WTC11 (cell line): ENCODE data around the gene PRKAG2. TPM values are rescaled to one million over a fixed set of nuclear protein-coding genes. Genes with fewer than 3 reads are reported as not detected.

Experiments
- ATAC-seq: fragments of 200-7000 bp; cut with Tn5 transposase; 2 replicates; pipeline ENCODE4 v1.10.0; 2021; ENCODE audit warnings: mild to moderate bottlenecking, moderate library complexity
- CTCF ChIA-PET: fragments of 300-600 bp; sonication (Branson Sonifier 250); formaldehyde crosslinking; loops from one replicate; lab custom pipeline; 2021; ENCODE audit warnings: antibody characterized with exemption; lab: Charles Lee
- POLR2A ChIA-PET: fragments of 350-600 bp; sonication (Branson Sonifier 250); formaldehyde crosslinking; loops from one replicate; lab custom pipeline; 2021; ENCODE audit warnings: antibody characterized with exemption; lab: Charles Lee
- DNase-seq: peaks from one replicate; pipeline ENCODE4 v3.0.0; 2021; ENCODE audit warnings: low spot score
- H3K27ac Mint-ChIP-seq: 2 replicates; pipeline ENCODE4 v1.8.0; 2021; ENCODE audit warnings: mixed read lengths
- H3K27me3 Mint-ChIP-seq: 2 replicates; pipeline ENCODE4 v1.8.0; 2021; ENCODE audit warnings: low read depth, mild to moderate bottlenecking, moderate library complexity, mixed read lengths
- H3K36me3 Mint-ChIP-seq: 2 replicates; pipeline ENCODE4 v1.8.0; 2021; ENCODE audit warnings: mixed read lengths
- H3K4me1 Mint-ChIP-seq: 2 replicates; pipeline ENCODE4 v1.8.0; 2022; ENCODE audit warnings: mixed read lengths
- H3K4me3 Mint-ChIP-seq: 2 replicates; pipeline ENCODE4 v1.8.0; 2021; ENCODE audit warnings: mild to moderate bottlenecking, moderate library complexity, mixed read lengths
- H3K9me3 Mint-ChIP-seq: 2 replicates; pipeline ENCODE4 v1.8.0; 2021; ENCODE audit warnings: mixed read lengths
- AR ChIP-seq: fragments of 250-450 bp; sonication (Bioruptor Pico); IDR thresholded peaks from 2 replicates; pipeline ENCODE4 v1.9.0; 2021; ENCODE audit warnings: mild to moderate bottlenecking
- ATF2 ChIP-seq: sonication (generic); formaldehyde crosslinking; IDR thresholded peaks from 2 replicates; pipeline ENCODE4 v1.8.1; 2022; ENCODE audit warnings: low read depth, missing genetic modification reagents, borderline replicate concordance
- CTCF ChIP-seq: fragments of 200-600 bp; IDR thresholded peaks from 2 replicates; pipeline ENCODE4 v1.8.0; 2022; ENCODE audit warnings: antibody characterized with exemption
- E2F1 ChIP-seq: sonication (generic); formaldehyde crosslinking; IDR thresholded peaks from 2 replicates; pipeline ENCODE4 v1.8.0; 2022; ENCODE audit warnings: mild to moderate bottlenecking, missing genetic modification reagents
- ESRRA ChIP-seq: sonication (generic); formaldehyde crosslinking; IDR thresholded peaks from 2 replicates; pipeline ENCODE4 v1.8.1; 2022; ENCODE audit warnings: mild to moderate bottlenecking, missing genetic modification reagents, borderline replicate concordance
- GABPB1 ChIP-seq: sonication (generic); formaldehyde crosslinking; IDR thresholded peaks from 2 replicates; pipeline ENCODE4 v1.8.1; 2023; ENCODE audit warnings: mild to moderate bottlenecking, missing genetic modification reagents
- IRF1 ChIP-seq: sonication (generic); formaldehyde crosslinking; IDR thresholded peaks from 2 replicates; pipeline ENCODE4 v1.8.0; 2023; ENCODE audit warnings: missing genetic modification reagents
- IRF2 ChIP-seq: sonication (generic); formaldehyde crosslinking; IDR thresholded peaks from 2 replicates; pipeline ENCODE4 v1.8.0; 2022; ENCODE audit warnings: low read depth, missing genetic modification reagents, borderline replicate concordance
- JAZF1 ChIP-seq: fragments of 250-450 bp; sonication (Bioruptor Pico); IDR thresholded peaks from 2 replicates; pipeline ENCODE4 v1.9.0; 2021; ENCODE audit warnings: moderate library complexity, mild to moderate bottlenecking, inconsistent platforms
- JUN ChIP-seq: sonication (generic); formaldehyde crosslinking; IDR thresholded peaks from 2 replicates; pipeline ENCODE4 v1.8.0; 2023; ENCODE audit warnings: mild to moderate bottlenecking, missing genetic modification reagents
- NFATC4 ChIP-seq: fragments of 250-450 bp; sonication (Bioruptor Pico); IDR thresholded peaks from 2 replicates; pipeline ENCODE4 v1.9.0; 2021; ENCODE audit warnings: mild to moderate bottlenecking
- NFE2L1 ChIP-seq: sonication (generic); formaldehyde crosslinking; IDR thresholded peaks from 2 replicates; pipeline ENCODE4 v1.8.1; 2023; ENCODE audit warnings: missing genetic modification reagents
- NFYB ChIP-seq: sonication (generic); formaldehyde crosslinking; conservative IDR thresholded peaks from 2 replicates; pipeline ENCODE4 v1.8.0; 2022; ENCODE audit warnings: low read depth, missing genetic modification reagents
- NR1H2 ChIP-seq: sonication (generic); formaldehyde crosslinking; IDR thresholded peaks from 2 replicates; pipeline ENCODE4 v1.9.0; 2021; ENCODE audit warnings: mild to moderate bottlenecking, moderate library complexity, missing genetic modification reagents
- NR3C1 ChIP-seq: sonication (generic); formaldehyde crosslinking; conservative IDR thresholded peaks from 2 replicates; pipeline ENCODE4 v1.8.1; 2023; ENCODE audit warnings: low read depth, mild to moderate bottlenecking, missing genetic modification reagents
- USF1 ChIP-seq: sonication (generic); formaldehyde crosslinking; IDR thresholded peaks from 2 replicates; pipeline ENCODE4 v1.8.0; 2022; ENCODE audit warnings: mild to moderate bottlenecking, missing genetic modification reagents
- ZMAT4 ChIP-seq: fragments of 250-450 bp; sonication (Bioruptor Pico); IDR thresholded peaks from 2 replicates; pipeline ENCODE4 v1.9.0; 2021; ENCODE audit warnings: mild to moderate bottlenecking
- ZNF121 ChIP-seq: sonication (generic); formaldehyde crosslinking; IDR thresholded peaks from 2 replicates; pipeline ENCODE4 v1.8.0; 2023; ENCODE audit warnings: missing genetic modification reagents
- ZNF219 ChIP-seq: sonication (generic); formaldehyde crosslinking; IDR thresholded peaks from 2 replicates; pipeline ENCODE4 v1.8.0; 2023; ENCODE audit warnings: missing genetic modification reagents, mild to moderate bottlenecking, borderline replicate concordance
- ZNF532 ChIP-seq: fragments of 250-450 bp; sonication (Bioruptor Pico); IDR thresholded peaks from 2 replicates; pipeline ENCODE4 v1.9.0; 2021; ENCODE audit warnings: mild to moderate bottlenecking, borderline replicate concordance
- total RNA-seq: library from RNA; stranded (reverse); gene quantifications from 3 replicates; pipeline ENCODE4 v1.2.3, GENCODE V29; 2021

PRKAG2 gene
- total RNA-seq, 1 experiment from 2014 or later, result 20.3 TPM

GRCh38 chr7:151903249-151904032 lies 26.5 kb upstream of the PRKAG2 start (continued):
- TF ChIP-seq IRF2 (CRISPR knock-in tag) (no peak), IRF1 (CRISPR knock-in tag) (no peak), NR1H2 (CRISPR knock-in tag) (no peak), CTCF (no peak), AR (CRISPR knock-in tag) (no peak), NFYB (CRISPR knock-in tag) (no peak), ZMAT4 (no peak), ZNF121 (CRISPR knock-in tag) (no peak), JAZF1 (CRISPR knock-in tag) (no peak), ATF2 (CRISPR knock-in tag) (no peak), ZNF219 (CRISPR knock-in tag) (no peak)

GRCh38 chr7:151902311-151902710 lies 25.4 kb upstream of the PRKAG2 start:
- H3K36me3 Mint-ChIP-seq, result no peaks in the 10 kb centered on the region
- H3K4me1 Mint-ChIP-seq, result peaks cover 5% of the 10 kb centered on the region
- no peaks in the 10 kb centered on the region; the same call in 1 of the 2 replicates for H3K27me3 Mint-ChIP-seq
- ChIA-PET POLR2A (no interaction called here), CTCF (no interaction called here)
- no peak overlapping the region for H3K27ac Mint-ChIP-seq
- TF ChIP-seq JUN (CRISPR knock-in tag), result no peak
- no peak for TF ChIP-seq NR3C1 (CRISPR knock-in tag)
- no peak for TF ChIP-seq NFE2L1
- TF ChIP-seq USF1 (CRISPR knock-in tag), result no peak
- TF ChIP-seq ESRRA (CRISPR knock-in tag), result no peak
- no peak for TF ChIP-seq NFATC4 (CRISPR knock-in tag)
- TF ChIP-seq ZNF532 (CRISPR knock-in tag), result no peak
- no peak for TF ChIP-seq E2F1 (CRISPR knock-in tag)
- no peak for TF ChIP-seq GABPB1 (CRISPR knock-in tag)
- no peak overlapping the region for H3K4me3 Mint-ChIP-seq
- no peak for DNase-seq
- no peak for ATAC-seq
- peaks cover 5% of the 10 kb centered on the region; the same call in 1 of the 2 replicates for H3K9me3 Mint-ChIP-seq
